Activated T-cell treated with anti-CD3 and anti-CD28 coated beads, Interleukin-2, amount 50 U/mL, for 4 hours (primary cell): ENCODE data around the gene AK2. TPM values are rescaled to one million over a fixed set of nuclear protein-coding genes. Genes with fewer than 3 reads are reported as not detected.
"Not testable (repeated sequence)": the region's sequence is repeated elsewhere in the genome, so short reads cannot be mapped to it uniquely, and the experiment has no call there.

Source experiments
- ATAC-seq, 2 donors: fragments of 200-7000 bp; cut with Tn5 transposase; one replicate each; pipeline ENCODE4 v1.10.0; 2021
- DNase-seq: peaks from one replicate; pipeline ENCODE4 v3.0.0-alpha.2; 2020
- H3K27me3 Mint-ChIP-seq: one replicate; pipeline ENCODE4 v1.8.0; 2021; ENCODE audit warnings: low read depth, mixed read lengths
- H3K36me3 Mint-ChIP-seq: one replicate; pipeline ENCODE4 v1.8.0; 2022; ENCODE audit warnings: mixed read lengths; ENCODE audit not compliant: insufficient read depth
- H3K4me1 Mint-ChIP-seq: one replicate; pipeline ENCODE4 v1.8.0; 2021; ENCODE audit warnings: low read depth, mixed read lengths
- H3K4me3 Mint-ChIP-seq: one replicate; pipeline ENCODE4 v1.8.0; 2021; ENCODE audit warnings: mild to moderate bottlenecking, moderate library complexity, mixed read lengths
- H3K9me3 Mint-ChIP-seq: one replicate; pipeline ENCODE4 v1.8.0; 2021; ENCODE audit warnings: mixed read lengths
- total RNA-seq, 3 donors: library from RNA; stranded (reverse); gene quantifications; one replicate each; pipeline ENCODE4 v1.2.1, GENCODE V29; 2021

Gene AK2
- total RNA-seq, 3 donors from 2014 or later: 320 to 346 (median 334) TPM

DNA sequence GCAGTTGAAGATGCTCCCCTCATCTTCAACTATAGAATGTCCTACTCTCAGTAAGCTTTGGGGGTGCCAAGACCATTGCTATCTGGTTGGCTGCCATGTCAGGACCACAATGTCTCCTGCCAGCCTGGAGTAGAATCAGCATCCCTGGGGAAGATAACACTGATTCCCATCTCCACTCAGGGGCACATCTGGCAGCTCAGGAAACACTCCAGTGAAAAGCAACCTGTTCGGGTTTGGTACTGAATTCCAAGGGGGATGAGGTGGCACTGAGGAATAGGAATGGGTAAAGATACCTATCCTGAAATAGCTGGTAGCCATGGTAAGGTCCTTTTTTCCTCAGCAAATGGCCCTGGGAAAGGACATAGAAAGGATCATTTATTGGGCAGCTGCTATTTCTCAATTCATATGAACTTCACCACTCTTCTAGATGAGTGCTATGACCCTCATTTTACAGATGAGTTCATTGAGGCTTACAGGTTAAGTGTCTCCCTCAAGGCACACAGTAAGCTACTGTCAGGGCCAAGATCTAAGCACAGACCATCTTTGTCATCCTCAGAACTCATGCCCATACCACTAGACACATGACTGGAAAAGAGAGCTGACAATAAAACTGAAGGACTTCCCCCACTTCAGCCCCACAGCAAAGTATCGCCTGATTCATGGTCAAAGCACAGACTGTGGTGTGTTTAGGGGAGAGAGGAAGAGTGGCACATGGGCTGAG, 31.4 kb downstream of the AK2 start:
- ATAC-seq (no peak), DNase-seq (no peak)
- H3K4me1 Mint-ChIP-seq: peaks cover 14% of the 10 kb centered on the region
- H3K4me3 Mint-ChIP-seq: no peak overlapping the region
- H3K36me3 Mint-ChIP-seq: peaks cover 36% of the 10 kb centered on the region
- no peaks in the 10 kb centered on the region for H3K27me3 Mint-ChIP-seq
- H3K9me3 Mint-ChIP-seq: no peaks in the 10 kb centered on the region

DNA sequence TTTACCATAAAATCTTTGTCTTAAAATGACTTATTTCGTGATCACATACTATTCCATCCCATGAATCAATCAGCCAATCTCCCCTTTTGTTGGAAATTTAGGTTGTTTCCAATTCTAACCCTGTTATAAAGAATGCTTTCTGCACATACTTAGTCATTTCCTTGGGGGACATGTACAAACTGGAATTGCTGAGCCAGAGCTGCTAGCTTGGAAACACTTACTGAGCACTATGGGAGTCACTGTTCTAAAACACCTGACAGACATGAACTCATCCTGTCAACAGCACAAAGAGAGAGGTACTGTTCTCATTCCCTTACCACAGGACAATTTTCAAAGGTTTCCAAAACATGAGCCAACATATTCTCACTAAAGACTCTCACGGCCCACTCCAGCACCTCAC, 32.1 kb downstream of the AK2 start:
- Mint-ChIP-seq H3K9me3 (no peaks in the 10 kb centered on the region), H3K27me3 (no peaks in the 10 kb centered on the region), H3K4me1 (peaks cover 14% of the 10 kb centered on the region), H3K4me3 (no peak overlapping the region), H3K36me3 (peaks cover 36% of the 10 kb centered on the region)
- peak; percentile 80 to 81 for ATAC-seq
- DNase-seq: no peak

DNA sequence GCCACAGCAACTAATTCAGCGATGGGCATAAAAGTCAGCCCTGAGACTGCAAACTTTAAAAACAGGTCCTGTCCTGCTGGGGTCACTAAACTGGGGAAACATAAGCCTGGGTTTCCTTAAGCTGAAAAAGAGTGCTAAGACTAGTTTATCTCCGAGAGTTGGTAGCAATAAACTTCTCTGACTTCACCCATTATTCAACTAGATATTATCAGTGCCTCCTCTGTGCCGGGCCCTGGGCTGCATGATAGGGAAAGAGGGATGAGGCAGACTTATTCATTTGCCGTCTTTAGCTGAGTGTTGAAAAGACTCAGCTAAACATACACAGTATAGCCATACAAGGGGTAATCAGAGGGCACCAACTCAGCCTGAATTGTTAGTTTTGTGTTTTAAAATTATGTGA, 33.0 kb downstream of the AK2 start:
- no peak for ATAC-seq
- H3K9me3 Mint-ChIP-seq: no peaks in the 10 kb centered on the region
- H3K4me1 Mint-ChIP-seq: peaks cover 14% of the 10 kb centered on the region
- no peaks in the 10 kb centered on the region for H3K27me3 Mint-ChIP-seq
- no peak for DNase-seq
- peaks cover 28% of the 10 kb centered on the region for H3K36me3 Mint-ChIP-seq
- H3K4me3 Mint-ChIP-seq: no peak overlapping the region

DNA sequence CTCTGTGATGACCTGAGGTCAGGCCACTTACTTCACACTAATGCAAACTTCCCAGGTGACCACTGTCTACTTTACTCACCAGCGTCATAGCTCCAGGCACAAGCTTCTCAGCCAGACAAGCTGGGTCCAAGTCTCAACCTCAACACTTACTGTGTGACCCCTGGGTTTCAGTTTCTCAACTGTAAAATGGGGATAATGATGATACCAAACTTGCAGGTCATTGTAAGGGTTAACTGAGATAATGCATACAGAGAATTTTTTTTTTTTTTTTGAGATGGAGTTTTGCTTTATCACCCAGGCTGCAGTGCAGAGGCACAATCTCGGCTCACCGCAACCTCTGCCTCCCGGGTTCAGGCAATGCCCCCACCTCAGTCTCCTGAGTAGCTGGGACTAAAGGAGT, 34.7 kb downstream of the AK2 start:
- Mint-ChIP-seq H3K4me1 (peaks cover 27% of the 10 kb centered on the region), H3K4me3 (no peak overlapping the region), H3K36me3 (peaks cover 13% of the 10 kb centered on the region), H3K9me3 (no peaks in the 10 kb centered on the region), H3K27me3 (no peaks in the 10 kb centered on the region)
- ATAC-seq (no peak), DNase-seq (no peak)

DNA sequence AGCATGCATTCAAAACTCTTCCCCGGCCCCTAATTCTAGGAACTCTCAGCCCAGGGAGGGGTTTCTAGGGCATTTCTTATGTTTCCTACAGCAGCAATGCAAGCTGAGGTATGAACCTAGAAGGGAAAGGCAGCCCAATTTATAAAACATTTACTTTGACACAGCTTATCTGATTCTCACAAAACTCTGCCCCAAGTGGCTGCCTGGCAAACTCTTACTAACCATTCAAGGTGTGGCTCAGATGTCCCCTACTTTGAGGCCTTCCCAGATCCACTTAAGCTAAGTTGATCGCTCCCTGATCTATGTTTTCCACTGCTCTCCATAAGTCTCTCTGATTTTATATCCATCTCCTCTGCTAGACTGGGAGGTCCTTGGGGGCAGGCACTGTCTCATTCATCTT, 35.4 kb downstream of the AK2 start:
- peaks cover 12% of the 10 kb centered on the region for H3K36me3 Mint-ChIP-seq
- no peak overlapping the region for H3K4me3 Mint-ChIP-seq
- ATAC-seq (no peak), DNase-seq (no peak)
- H3K4me1 Mint-ChIP-seq: peaks cover 27% of the 10 kb centered on the region
- no peaks in the 10 kb centered on the region for H3K27me3 Mint-ChIP-seq
- H3K9me3 Mint-ChIP-seq: no peaks in the 10 kb centered on the region

DNA sequence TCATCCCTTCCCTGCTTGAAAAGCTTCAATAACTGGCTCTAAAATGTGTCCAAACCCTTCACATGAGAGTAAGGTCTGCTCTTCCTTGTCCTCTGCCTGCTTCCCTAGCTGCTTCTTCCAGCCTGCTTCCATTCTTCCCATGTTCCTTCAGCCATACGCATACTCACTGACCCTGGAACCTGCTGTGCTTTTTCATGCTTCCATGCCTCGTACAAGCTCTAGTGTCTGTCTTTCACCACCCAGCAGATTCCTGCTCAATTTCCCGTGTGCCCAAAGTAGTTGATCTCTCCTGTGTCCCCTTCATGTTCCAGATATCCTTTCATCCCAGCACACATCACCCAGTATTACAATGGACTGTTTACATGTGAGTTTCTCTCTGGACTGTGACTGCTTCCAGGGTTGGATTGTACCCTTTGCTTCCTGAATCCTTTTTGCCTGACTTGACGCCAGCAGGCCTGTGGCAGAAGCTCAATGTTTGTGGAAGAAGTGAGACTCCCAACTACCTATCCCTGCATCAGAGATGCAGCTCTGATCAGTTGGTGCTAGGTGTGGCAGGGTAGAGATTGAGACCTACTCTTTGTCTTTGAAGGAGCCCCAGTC, 36.2 kb downstream of the AK2 start:
- no peaks in the 10 kb centered on the region for H3K27me3 Mint-ChIP-seq
- peaks cover 26% of the 10 kb centered on the region for H3K4me1 Mint-ChIP-seq
- no peaks in the 10 kb centered on the region for H3K9me3 Mint-ChIP-seq
- H3K36me3 Mint-ChIP-seq: peaks cover 6% of the 10 kb centered on the region
- no peak for DNase-seq
- H3K4me3 Mint-ChIP-seq: no peak overlapping the region
- no peak for ATAC-seq

DNA sequence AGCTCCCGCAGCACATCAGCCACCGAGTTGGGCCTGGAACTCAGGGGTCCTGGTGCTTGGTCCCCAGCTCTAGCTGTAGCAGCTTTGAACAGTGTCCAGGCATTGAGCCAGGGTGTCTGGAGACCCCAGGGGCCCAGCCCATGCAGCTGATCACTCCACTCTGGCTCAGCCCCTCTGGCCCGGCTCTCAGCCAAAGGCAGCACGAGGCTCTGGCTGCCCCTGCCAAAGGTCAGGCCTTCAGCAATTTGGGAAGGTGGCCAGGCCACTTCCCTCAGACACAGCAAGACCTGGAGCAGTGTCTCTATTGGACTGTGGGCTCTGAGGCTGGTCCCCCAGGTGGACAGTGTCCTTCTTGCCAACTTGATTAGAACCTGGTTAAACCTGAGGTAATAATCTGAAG, 37.7 kb downstream of the AK2 start:
- DNase-seq (no peak), ATAC-seq (no peak)
- peaks cover 3% of the 10 kb centered on the region for H3K36me3 Mint-ChIP-seq
- no peaks in the 10 kb centered on the region for H3K27me3 Mint-ChIP-seq
- H3K4me3 Mint-ChIP-seq: no peak overlapping the region
- no peaks in the 10 kb centered on the region for H3K9me3 Mint-ChIP-seq
- H3K4me1 Mint-ChIP-seq: peaks cover 17% of the 10 kb centered on the region

DNA sequence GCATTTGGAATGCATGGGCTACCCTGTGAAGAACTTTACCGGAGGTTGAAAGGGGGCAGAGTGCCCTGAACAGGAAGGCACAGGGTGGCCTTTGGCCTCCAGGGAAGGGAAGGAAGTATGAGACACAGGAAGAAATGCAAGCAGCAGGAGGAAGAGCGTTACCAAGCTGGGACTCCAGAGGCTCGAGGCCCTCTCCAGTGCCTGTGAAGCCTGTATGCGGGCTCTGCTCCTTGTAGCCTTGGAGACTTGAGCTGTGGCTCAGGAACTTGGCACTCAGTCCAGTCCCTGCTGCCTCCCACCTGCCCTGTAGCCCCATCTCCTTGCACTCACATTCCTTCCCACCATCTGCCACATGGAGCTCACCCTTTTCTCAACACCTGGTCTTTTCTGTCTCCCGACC, 38.6 kb downstream of the AK2 start:
- ATAC-seq (no peak), DNase-seq (no peak)
- no peak overlapping the region for H3K4me3 Mint-ChIP-seq
- no peaks in the 10 kb centered on the region for H3K9me3 Mint-ChIP-seq
- H3K27me3 Mint-ChIP-seq: no peaks in the 10 kb centered on the region
- peaks cover 3% of the 10 kb centered on the region for H3K36me3 Mint-ChIP-seq
- H3K4me1 Mint-ChIP-seq: peaks cover 18% of the 10 kb centered on the region

DNA sequence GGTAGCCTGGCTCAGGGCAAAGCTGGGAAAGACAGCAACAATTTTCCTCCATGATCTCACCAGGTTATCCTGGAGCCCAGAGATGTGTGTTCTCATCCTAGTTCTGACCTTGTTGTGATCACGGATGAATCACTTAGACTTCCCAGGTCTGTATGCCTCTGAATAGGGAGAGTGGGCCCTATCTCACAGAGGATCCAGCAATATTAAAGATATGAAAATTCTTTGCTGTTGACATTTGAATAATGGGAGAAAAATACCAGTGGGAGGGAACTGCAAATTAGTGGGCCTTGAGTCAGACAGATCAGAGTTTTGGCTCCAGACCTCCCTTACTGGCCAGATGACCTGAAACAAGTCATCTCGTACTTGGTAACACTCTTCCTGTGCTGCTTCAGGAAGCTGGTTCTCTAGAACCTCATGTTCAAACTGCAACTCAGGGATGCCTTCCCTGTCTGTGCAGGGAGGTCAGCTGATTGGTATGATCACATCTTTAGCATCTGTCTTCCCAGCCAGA, 39.2 kb downstream of the AK2 start:
- DNase-seq (no peak), ATAC-seq (no peak)
- peaks cover 3% of the 10 kb centered on the region for H3K36me3 Mint-ChIP-seq
- peaks cover 22% of the 10 kb centered on the region for H3K4me1 Mint-ChIP-seq
- no peak overlapping the region for H3K4me3 Mint-ChIP-seq
- no peaks in the 10 kb centered on the region for H3K9me3 Mint-ChIP-seq
- no peaks in the 10 kb centered on the region for H3K27me3 Mint-ChIP-seq

DNA sequence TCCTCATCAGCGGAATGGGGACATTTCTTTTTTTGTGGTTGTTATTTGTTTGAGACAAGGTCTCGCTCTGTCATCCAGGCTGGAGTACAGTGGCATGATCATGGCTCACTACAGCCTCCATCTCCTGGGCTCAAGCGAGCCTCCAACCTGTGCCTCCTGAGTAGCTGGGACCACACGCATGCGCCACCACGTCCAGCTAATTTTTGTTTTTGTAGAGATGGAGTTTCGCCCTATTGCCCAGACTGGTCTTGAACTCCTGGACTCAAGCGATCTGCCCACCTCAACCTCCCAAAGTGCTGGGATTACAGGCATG, 43.4 kb downstream of the AK2 start:
- H3K36me3 Mint-ChIP-seq, H3K9me3 Mint-ChIP-seq, H3K27me3 Mint-ChIP-seq, H3K4me3 Mint-ChIP-seq, ATAC-seq, DNase-seq: not testable (repeated sequence)
- H3K4me1 Mint-ChIP-seq: peaks cover 50% of the 10 kb centered on the region

DNA sequence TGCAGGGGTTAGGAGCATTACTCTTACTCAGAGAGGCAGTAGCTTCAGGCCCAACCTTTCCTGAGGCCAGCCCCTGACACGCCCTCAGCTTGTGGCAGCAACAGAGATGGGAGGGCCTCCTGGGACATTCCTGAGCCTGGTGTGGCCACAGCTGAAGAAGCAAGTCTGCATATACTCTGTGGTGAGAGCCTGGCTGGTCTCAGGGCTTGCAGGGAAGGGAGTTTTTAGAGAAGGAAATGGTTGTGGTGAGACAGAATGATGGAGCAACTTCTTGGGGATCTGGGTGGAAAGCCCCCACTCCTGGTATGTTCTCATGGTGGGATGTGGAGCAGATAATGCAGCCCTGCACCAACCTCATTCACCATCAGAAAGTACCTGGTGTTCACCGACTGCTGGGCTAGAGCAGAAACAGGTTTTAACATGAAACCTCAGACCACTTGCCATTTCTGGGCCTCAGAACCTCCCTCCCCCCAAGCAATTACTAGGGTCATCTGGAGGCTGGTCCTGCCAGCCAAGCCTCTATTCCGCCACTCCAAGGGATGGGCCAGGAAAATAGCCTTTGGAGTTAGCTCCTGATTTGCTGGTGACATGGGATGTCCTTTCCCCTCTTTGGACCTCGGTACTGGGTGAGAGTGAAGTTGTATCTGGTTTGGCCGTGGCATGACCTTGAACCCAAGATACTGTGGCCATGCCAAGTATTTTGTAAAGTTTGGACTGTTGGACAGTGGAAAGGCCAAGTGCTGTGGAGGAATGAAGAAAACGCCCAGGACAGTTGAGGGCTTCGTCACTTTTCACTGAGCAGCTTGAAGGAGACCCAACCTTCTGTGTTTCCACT, 44.0 kb downstream of the AK2 start:
- Mint-ChIP-seq H3K4me1 (peaks cover 46% of the 10 kb centered on the region), H3K27me3 (no peaks in the 10 kb centered on the region), H3K4me3 (no peak overlapping the region), H3K36me3 (no peaks in the 10 kb centered on the region), H3K9me3 (no peaks in the 10 kb centered on the region)
- DNase-seq (no peak), ATAC-seq (peak; percentile 88 to 90)

DNA sequence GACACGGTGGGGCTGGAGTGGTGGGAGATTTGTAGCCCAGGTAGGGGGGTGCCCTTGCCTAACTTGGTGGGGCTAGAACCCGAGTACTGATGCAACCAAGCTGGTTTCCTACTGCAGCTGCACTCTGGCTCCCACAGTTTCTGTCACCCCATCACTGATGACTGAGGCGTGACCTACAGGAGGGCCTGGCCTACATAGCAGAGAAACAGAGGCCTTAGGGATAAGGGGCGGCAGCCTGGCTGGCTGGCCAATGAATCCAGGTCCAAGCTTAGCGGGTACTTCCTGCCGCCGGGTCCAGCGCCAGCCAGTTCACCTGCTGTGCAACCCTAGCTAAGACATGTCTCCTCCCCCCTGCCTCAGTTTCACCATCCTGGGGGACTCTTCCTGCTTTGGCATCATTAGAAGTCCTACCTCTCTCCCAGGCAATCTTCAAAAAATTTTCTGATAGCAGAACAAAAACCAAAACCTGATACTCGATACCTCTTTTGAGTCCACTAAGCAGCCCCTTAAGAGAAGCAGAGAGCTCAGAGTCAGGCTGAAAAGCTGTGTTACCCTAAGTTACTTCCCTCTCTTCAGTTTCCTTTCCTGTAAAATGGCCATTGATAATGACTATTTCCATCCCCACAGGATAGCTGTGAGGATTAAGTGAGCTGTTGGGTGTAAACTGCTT, 44.7 kb downstream of the AK2 start:
- H3K9me3 Mint-ChIP-seq: no peaks in the 10 kb centered on the region
- no peak for ATAC-seq
- no peaks in the 10 kb centered on the region for H3K27me3 Mint-ChIP-seq
- no peak for DNase-seq
- no peak overlapping the region for H3K4me3 Mint-ChIP-seq
- no peaks in the 10 kb centered on the region for H3K36me3 Mint-ChIP-seq
- peaks cover 41% of the 10 kb centered on the region for H3K4me1 Mint-ChIP-seq

DNA sequence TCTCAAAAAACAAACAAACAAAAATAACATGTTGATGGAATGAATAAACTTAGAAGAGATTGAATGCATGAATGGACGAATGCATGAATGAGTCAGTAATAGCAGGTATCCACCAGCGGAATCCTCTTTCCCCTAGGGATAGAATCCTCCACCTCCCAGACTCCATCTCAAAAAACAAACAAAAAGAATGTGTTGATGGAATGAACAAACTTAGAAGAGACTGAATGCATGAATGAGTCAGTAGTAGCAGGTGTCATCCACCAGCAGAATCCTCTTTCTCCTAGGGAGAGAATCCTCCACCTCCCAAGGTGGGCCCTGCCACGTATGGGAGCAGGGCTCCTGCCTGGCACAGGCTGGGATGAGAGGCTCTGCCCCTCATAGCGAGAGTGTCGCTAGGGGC, 45.3 kb downstream of the AK2 start:
- Mint-ChIP-seq H3K4me1 (peaks cover 41% of the 10 kb centered on the region), H3K36me3 (peaks cover 2% of the 10 kb centered on the region), H3K4me3 (no peak overlapping the region), H3K27me3 (no peaks in the 10 kb centered on the region), H3K9me3 (no peaks in the 10 kb centered on the region)
- no peak for ATAC-seq
- DNase-seq: no peak

DNA sequence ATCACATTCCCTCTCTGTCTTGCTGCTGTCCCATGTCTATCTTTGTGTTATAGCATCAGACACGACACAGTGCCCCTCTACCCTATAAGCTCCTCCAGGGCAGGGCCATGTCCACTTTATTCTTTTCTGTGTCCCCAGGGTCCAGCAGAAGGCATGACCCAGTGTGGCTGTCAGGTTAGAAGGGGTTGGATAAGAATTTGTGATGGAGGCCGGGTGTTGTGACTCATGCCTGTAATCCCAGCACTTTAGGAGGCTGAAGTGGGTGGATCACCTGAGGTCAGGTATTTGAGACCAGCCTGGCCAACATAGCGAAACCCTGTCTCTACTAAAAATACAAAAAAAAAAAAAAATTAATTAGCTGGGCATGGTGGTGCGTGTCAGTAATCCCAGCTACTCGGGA, 45.8 kb downstream of the AK2 start:
- H3K4me1 Mint-ChIP-seq: peaks cover 41% of the 10 kb centered on the region
- H3K4me3 Mint-ChIP-seq: no peak overlapping the region
- DNase-seq (no peak), ATAC-seq (no peak)
- H3K27me3 Mint-ChIP-seq: no peaks in the 10 kb centered on the region
- peaks cover 2% of the 10 kb centered on the region for H3K36me3 Mint-ChIP-seq
- H3K9me3 Mint-ChIP-seq: no peaks in the 10 kb centered on the region
